Upper lobe of right lung (tissue), 1 donor: ENCODE data around the gene TBC1D19. TPM values are rescaled to one million over a fixed set of nuclear protein-coding genes. Genes with fewer than 3 reads are reported as not detected.

Experiments
- ATAC-seq: fragments of 200-7000 bp; cut with Tn5 transposase; one replicate; pipeline ENCODE4 v1.9.1; 2020; ENCODE audit warnings: mild to moderate bottlenecking, moderate library complexity
- DNase-seq: peaks from one replicate; pipeline ENCODE4 v3.0.0-alpha.2; 2020
- H3K27ac ChIP-seq: fragments of 200-600 bp; one replicate; pipeline ENCODE4 v1.8.0; 2022
- H3K27me3 ChIP-seq: fragments of 200-600 bp; one replicate; pipeline ENCODE4 v1.8.0; 2022; ENCODE audit warnings: mild to moderate bottlenecking
- H3K36me3 ChIP-seq: fragments of 200-600 bp; one replicate; pipeline ENCODE4 v1.8.0; 2022
- H3K4me1 ChIP-seq: fragments of 200-600 bp; one replicate; pipeline ENCODE4 v1.8.0; 2022
- H3K4me3 ChIP-seq: fragments of 200-600 bp; one replicate; pipeline ENCODE4 v1.8.0; 2022; ENCODE audit warnings: mild to moderate bottlenecking
- H3K9me3 ChIP-seq: fragments of 200-600 bp; one replicate; pipeline ENCODE4 v1.8.0; 2022
- intact Hi-C: fragments of 100-400 bp; cut with DNase I; formaldehyde crosslinking; loops from one replicate; pipeline ENCODE4 v1.11.0; 2022
- total RNA-seq: library from RNA; stranded (reverse); fragmentation: NEBNext Ultra II Directional; extraction: Animal tissue kit (Norgen Biotek cat#: 25700); gene quantifications from one replicate; pipeline ENCODE4 v1.2.1, GENCODE V29; 2021
- TF ChIP-seq, protein P1 (sequence below): fragments of 200-600 bp; IDR thresholded peaks from one replicate; pipeline ENCODE4 v1.8.0; 2022; ENCODE audit warnings: antibody characterized with exemption
- donor health status: DM: no; HTN: yes; CAD: no; lungs with severe emphysema.

Gene TBC1D19
- total RNA-seq, 1 donor from 2014 or later: 10.0 TPM

- TF ChIP-seq, protein P1, sequence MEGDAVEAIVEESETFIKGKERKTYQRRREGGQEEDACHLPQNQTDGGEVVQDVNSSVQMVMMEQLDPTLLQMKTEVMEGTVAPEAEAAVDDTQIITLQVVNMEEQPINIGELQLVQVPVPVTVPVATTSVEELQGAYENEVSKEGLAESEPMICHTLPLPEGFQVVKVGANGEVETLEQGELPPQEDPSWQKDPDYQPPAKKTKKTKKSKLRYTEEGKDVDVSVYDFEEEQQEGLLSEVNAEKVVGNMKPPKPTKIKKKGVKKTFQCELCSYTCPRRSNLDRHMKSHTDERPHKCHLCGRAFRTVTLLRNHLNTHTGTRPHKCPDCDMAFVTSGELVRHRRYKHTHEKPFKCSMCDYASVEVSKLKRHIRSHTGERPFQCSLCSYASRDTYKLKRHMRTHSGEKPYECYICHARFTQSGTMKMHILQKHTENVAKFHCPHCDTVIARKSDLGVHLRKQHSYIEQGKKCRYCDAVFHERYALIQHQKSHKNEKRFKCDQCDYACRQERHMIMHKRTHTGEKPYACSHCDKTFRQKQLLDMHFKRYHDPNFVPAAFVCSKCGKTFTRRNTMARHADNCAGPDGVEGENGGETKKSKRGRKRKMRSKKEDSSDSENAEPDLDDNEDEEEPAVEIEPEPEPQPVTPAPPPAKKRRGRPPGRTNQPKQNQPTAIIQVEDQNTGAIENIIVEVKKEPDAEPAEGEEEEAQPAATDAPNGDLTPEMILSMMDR: no peak
- intact Hi-C loops: no loop called here
- Histone ChIP-seq H3K4me1 (no peaks in the 10 kb centered on the region), H3K9me3 (no peaks in the 10 kb centered on the region), H3K4me3 (no peak overlapping the region), H3K36me3 (no peaks in the 10 kb centered on the region), H3K27ac (no peak overlapping the region), H3K27me3 (no peaks in the 10 kb centered on the region)
- DNase-seq (no peak), ATAC-seq (no peak)
Observed at GRCh38 chr4:26758899-26759298, 175.0 kb downstream of the TBC1D19 start.

- Histone ChIP-seq H3K27me3 (no peaks in the 10 kb centered on the region), H3K4me3 (no peak overlapping the region), H3K4me1 (no peaks in the 10 kb centered on the region), H3K9me3 (no peaks in the 10 kb centered on the region), H3K27ac (no peak overlapping the region), H3K36me3 (no peaks in the 10 kb centered on the region)
- intact Hi-C loops: no loop called here
- no peak for DNase-seq
- TF ChIP-seq, protein P1: no peak
- no peak for ATAC-seq
Observed at GRCh38 chr4:26762650-26763049, 178.8 kb downstream of the TBC1D19 start.

GRCh38 chr4:26763063-26763462 lies 179.2 kb downstream of the TBC1D19 start:
- ATAC-seq (no peak), DNase-seq (no peak)
- TF ChIP-seq, protein P1: no peak
- Histone ChIP-seq H3K4me1 (no peaks in the 10 kb centered on the region), H3K9me3 (no peaks in the 10 kb centered on the region), H3K36me3 (no peaks in the 10 kb centered on the region), H3K27ac (no peak overlapping the region), H3K4me3 (no peak overlapping the region), H3K27me3 (no peaks in the 10 kb centered on the region)
- intact Hi-C loops: no loop called here

DNA sequence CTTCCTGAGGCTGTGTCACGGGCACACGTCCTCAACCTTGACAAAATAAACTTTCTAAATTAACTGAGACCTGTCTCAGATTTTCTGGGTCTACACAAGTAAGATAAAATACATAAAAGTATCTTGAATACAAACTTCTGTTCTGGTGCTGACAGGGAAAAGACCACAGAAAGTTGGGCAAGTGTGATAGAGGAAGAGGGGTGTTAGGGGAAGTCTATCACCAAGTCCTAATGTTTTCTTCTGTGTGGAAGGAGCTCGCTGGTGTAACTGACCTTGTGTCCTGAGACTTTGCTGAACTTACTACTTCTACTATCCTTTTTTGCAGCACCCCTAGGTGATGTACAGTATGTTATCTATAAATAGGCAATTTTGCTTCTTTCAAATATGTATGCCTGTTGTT lies 179.8 kb downstream of the TBC1D19 start:
- intact Hi-C loops: no loop called here
- TF ChIP-seq, protein P1: no peak
- peak; percentile 68 for ATAC-seq
- no peaks in the 10 kb centered on the region for H3K27me3 ChIP-seq
- no peak overlapping the region for H3K4me3 ChIP-seq
- no peak overlapping the region for H3K27ac ChIP-seq
- DNase-seq: no peak
- H3K9me3 ChIP-seq: no peaks in the 10 kb centered on the region
- no peaks in the 10 kb centered on the region for H3K36me3 ChIP-seq
- H3K4me1 ChIP-seq: no peaks in the 10 kb centered on the region

DNA sequence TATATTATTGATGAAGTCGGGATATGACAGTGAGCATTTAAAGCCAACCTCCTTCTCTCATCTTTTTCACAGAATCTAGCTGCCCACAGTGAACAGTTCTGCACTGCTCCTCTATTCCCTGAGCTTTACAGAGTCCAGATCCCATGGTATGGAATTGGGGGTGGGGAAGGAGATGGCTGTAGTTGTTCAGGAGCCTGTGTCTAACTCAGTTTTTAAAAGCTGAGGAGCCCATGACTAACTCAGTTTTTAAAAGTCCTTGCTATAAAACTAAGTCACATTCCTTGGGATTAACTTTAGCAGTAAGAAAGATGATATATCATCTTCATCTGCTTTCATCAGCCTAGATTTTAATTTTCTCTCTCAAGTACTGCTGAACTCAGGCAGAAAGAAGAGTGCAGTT lies 180.3 kb downstream of the TBC1D19 start:
- Histone ChIP-seq H3K27me3 (no peaks in the 10 kb centered on the region), H3K4me1 (no peaks in the 10 kb centered on the region), H3K4me3 (no peak overlapping the region), H3K36me3 (no peaks in the 10 kb centered on the region), H3K27ac (no peak overlapping the region), H3K9me3 (no peaks in the 10 kb centered on the region)
- TF ChIP-seq, protein P1: no peak
- intact Hi-C loops: no loop called here
- DNase-seq: no peak
- ATAC-seq: no peak

GRCh38 chr4:26765515-26765914 lies 181.6 kb downstream of the TBC1D19 start:
- no peaks in the 10 kb centered on the region for H3K9me3 ChIP-seq
- no peak for ATAC-seq

More at GRCh38 chr4:26765515-26765914, 181.6 kb downstream of the TBC1D19 start:
- intact Hi-C loops: no loop called here
- TF ChIP-seq, protein P1: no peak
- DNase-seq: no peak
- Histone ChIP-seq H3K27ac (no peak overlapping the region), H3K4me1 (no peaks in the 10 kb centered on the region), H3K27me3 (no peaks in the 10 kb centered on the region), H3K4me3 (no peak overlapping the region), H3K36me3 (no peaks in the 10 kb centered on the region)
